ENCODE measurements around the gene LDHAL6B. TPM values are rescaled to one million over a fixed set of nuclear protein-coding genes. Genes with fewer than 3 reads are reported as not detected.
A peak's percentile ranks its signal among the peaks of the same experiment; 100 is the strongest.

LDHAL6B gene
- polyA plus RNA-seq, 1 experiment = not detected

GRCh38 chr15:59185725-59186124 is 20.9 kb upstream of the LDHAL6B start:
- ChIA-PET POLR2A (no interaction called here), CTCF (interaction anchor here (0.7 kb wide), 1 partner anchor 201 kb away, joined by 4 read pairs; no protein-coding TSS in a partner anchor)
- Histone ChIP-seq H3K27me3 (ENCODE audit: control insufficient read depth, insufficient read depth, low read length) (no peaks in the 10 kb centered on the region), H3K4me3 (ENCODE audit: low read depth, low read length) (no peak overlapping the region), H3K27ac (ENCODE audit: low read depth, low read length) (no peak overlapping the region), H3K9me3 (ENCODE audit: control insufficient read depth, insufficient read depth, low read length) (peaks cover 18% of the 10 kb centered on the region)
- TF ChIP-seq CTCF (IDR thresholded peaks at IDR 0.05; ENCODE audit: low read depth, low read length) = 0 out of 2 replicates have a peak, but pooled peaks have one; percentile 15
- no peak for DNase-seq (ENCODE audit: low read depth, low spot score)

- ChIA-PET CTCF (interaction anchor here (0.6 to 0.7 kb wide), 2 partner anchors 202 to 207 kb away, joined by 3 to 4 read pairs; no protein-coding TSS in a partner anchor), POLR2A (interaction anchor here (0.5 to 1.0 kb wide), 2 partner anchors 11 to 118 kb away, joined by 3 read pairs; no protein-coding TSS in a partner anchor)
- Histone ChIP-seq H3K27ac (ENCODE audit: low read depth, low read length) (no peak overlapping the region), H3K4me3 (ENCODE audit: low read depth, low read length) (no peak overlapping the region), H3K27me3 (ENCODE audit: control insufficient read depth, insufficient read depth, low read length) (no peaks in the 10 kb centered on the region), H3K9me3 (ENCODE audit: control insufficient read depth, insufficient read depth, low read length) (peaks cover 15% of the 10 kb centered on the region)
- TF ChIP-seq CTCF (IDR thresholded peaks at IDR 0.05; ENCODE audit: low read depth, low read length) = no peak
- DNase-seq (ENCODE audit: low read depth, low spot score) = peak; percentile 63
Measured at GRCh38 chr15:59186501-59186900, 20.1 kb upstream of the LDHAL6B start.

- no peak for TF ChIP-seq CTCF (IDR thresholded peaks at IDR 0.05; ENCODE audit: low read depth, low read length)
- Histone ChIP-seq H3K9me3 (ENCODE audit: control insufficient read depth, insufficient read depth, low read length) (no peaks in the 10 kb centered on the region), H3K27ac (ENCODE audit: low read depth, low read length) (no peak overlapping the region), H3K4me3 (ENCODE audit: low read depth, low read length) (no peak overlapping the region), H3K27me3 (ENCODE audit: control insufficient read depth, insufficient read depth, low read length) (no peaks in the 10 kb centered on the region)
- ChIA-PET POLR2A (no interaction called here), CTCF (no interaction called here)
- no peak for DNase-seq (ENCODE audit: low read depth, low spot score)
Measured at GRCh38 chr15:59189241-59189640, 17.4 kb upstream of the LDHAL6B start.

- Histone ChIP-seq H3K27me3 (ENCODE audit: control insufficient read depth, insufficient read depth, low read length) (no peaks in the 10 kb centered on the region), H3K27ac (ENCODE audit: low read depth, low read length) (no peak overlapping the region), H3K9me3 (ENCODE audit: control insufficient read depth, insufficient read depth, low read length) (no peaks in the 10 kb centered on the region), H3K4me3 (ENCODE audit: low read depth, low read length) (no peak overlapping the region)
- no peak for DNase-seq (ENCODE audit: low read depth, low spot score)
- ChIA-PET CTCF (no interaction called here), POLR2A (no interaction called here)
- TF ChIP-seq CTCF (IDR thresholded peaks at IDR 0.05; ENCODE audit: low read depth, low read length) = no peak
Measured at GRCh38 chr15:59190291-59190690, 16.4 kb upstream of the LDHAL6B start.

GRCh38 chr15:59191855-59192237 is 14.8 kb upstream of the LDHAL6B start:
- no peak for TF ChIP-seq CTCF (IDR thresholded peaks at IDR 0.05; ENCODE audit: low read depth, low read length)
- Histone ChIP-seq H3K27ac (ENCODE audit: low read depth, low read length) (peak overlapping the region; percentile 95), H3K27me3 (ENCODE audit: control insufficient read depth, insufficient read depth, low read length) (no peaks in the 10 kb centered on the region), H3K4me3 (ENCODE audit: low read depth, low read length) (peak overlapping the region; percentile 34), H3K9me3 (ENCODE audit: control insufficient read depth, insufficient read depth, low read length) (no peaks in the 10 kb centered on the region)
- peak; percentile 83 for DNase-seq (ENCODE audit: low read depth, low spot score)
- POLR2A ChIA-PET = interaction anchor here (0.6 to 1.4 kb wide), 3 partner anchors 17 to 457 kb away, joined by 3 to 5 read pairs (median 3); no protein-coding TSS in a partner anchor
- CTCF ChIA-PET = no interaction called here

Data from AG04450 (cell line).